ENCODE results near the gene BNIP2.

BNIP2 gene

GRCh38 chr15:59696332-59696731 lies 7.2 kb upstream of the BNIP2 start:
- Histone ChIP-seq H3K79me1 (ENCODE audit: low read depth, low read length) (no peaks in the 10 kb centered on the region), H3K23ac (ENCODE audit: low read depth, low read length, poor library complexity) (no peak overlapping the region), H3K4me3 (ENCODE audit: low read length in 2 of 2) (no peak overlapping the region), H3K4me1 (ENCODE audit: control insufficient read depth in 2 of 2, insufficient read depth in 1 of 2, low read depth in 1 of 2, low read length in 2 of 2) (no peaks in the 10 kb centered on the region), H3K36me3 (replicated peaks in 1 of 2; ENCODE audit: control insufficient read depth in 2 of 2, insufficient read depth in 2 of 2, low read length in 2 of 2) (no peaks in the 10 kb centered on the region), H2BK15ac (ENCODE audit: low read length) (no peak overlapping the region), H3K4me2 (ENCODE audit: insufficient read depth, low read length, poor library complexity, severe bottlenecking) (no peak overlapping the region), H4K8ac (ENCODE audit: low read depth, low read length) (no peak overlapping the region), H3K27me3 (ENCODE audit: control insufficient read depth in 3 of 3, insufficient read depth in 3 of 3, low read depth in 1 of 3, low read length in 3 of 3) (no peaks in the 10 kb centered on the region), H3K9me3 (replicated peaks in 1 of 2; ENCODE audit: control insufficient read depth in 2 of 2, insufficient read depth in 1 of 2, low read depth in 1 of 2, low read length in 2 of 2) (no peaks in the 10 kb centered on the region), H3K14ac (ENCODE audit: low read length) (no peak overlapping the region), H2BK120ac (ENCODE audit: low read depth, low read length) (no peak overlapping the region), H3K9ac (ENCODE audit: low read depth, low read length, poor library complexity) (no peak overlapping the region), H3K18ac (ENCODE audit: low read length) (no peak overlapping the region), H2AFZ (ENCODE audit: low read length) (peak overlapping the region; percentile 45), H3K27ac (replicated peaks; ENCODE audit: low read length) (no peak overlapping the region), H3K4ac (ENCODE audit: low read length) (no peak overlapping the region), H4K91ac (ENCODE audit: low read depth, low read length, poor library complexity) (no peak overlapping the region), H2AK5ac (ENCODE audit: low read depth, low read length) (no peak overlapping the region), H2BK12ac (ENCODE audit: low read length) (no peak overlapping the region), H2BK5ac (ENCODE audit: low read length) (no peak overlapping the region)
- WGBS, 2 donors (ENCODE audit: extremely low coverage in 2 of 2, insufficient read length in 2 of 2, insufficient replicate concordance in 1 of 2) = no CpG with 5 or more reads among the region's 4 CpGs
- DNase-seq (ENCODE audit: low spot score) = no peak

- H3K9ac ChIP-seq (ENCODE audit: low read depth, low read length, poor library complexity) = no peak overlapping the region
- H3K23ac ChIP-seq (ENCODE audit: low read depth, low read length, poor library complexity) = no peak overlapping the region
- H3K18ac ChIP-seq (ENCODE audit: low read length) = no peak overlapping the region
- H3K9me3 ChIP-seq (replicated peaks in 1 of 2; ENCODE audit: control insufficient read depth in 2 of 2, insufficient read depth in 1 of 2, low read depth in 1 of 2, low read length in 2 of 2) = no peaks in the 10 kb centered on the region
- H4K91ac ChIP-seq (ENCODE audit: low read depth, low read length, poor library complexity) = no peak overlapping the region
- H3K27me3 ChIP-seq (ENCODE audit: control insufficient read depth in 3 of 3, insufficient read depth in 3 of 3, low read depth in 1 of 3, low read length in 3 of 3) = no peaks in the 10 kb centered on the region
- no peak overlapping the region for H3K27ac ChIP-seq (replicated peaks; ENCODE audit: low read length)
- H2BK15ac ChIP-seq (ENCODE audit: low read length) = no peak overlapping the region
- WGBS, 2 donors (ENCODE audit: extremely low coverage in 2 of 2, insufficient read length in 2 of 2, insufficient replicate concordance in 1 of 2) = no CpG with 5 or more reads among the region's 1 CpG
- no peak overlapping the region for H2AFZ ChIP-seq (ENCODE audit: low read length)
- H3K79me1 ChIP-seq (ENCODE audit: low read depth, low read length) = no peaks in the 10 kb centered on the region
- H2AK5ac ChIP-seq (ENCODE audit: low read depth, low read length) = no peak overlapping the region
- no peaks in the 10 kb centered on the region for H3K36me3 ChIP-seq (replicated peaks in 1 of 2; ENCODE audit: control insufficient read depth in 2 of 2, insufficient read depth in 2 of 2, low read length in 2 of 2)
- no peak for DNase-seq (ENCODE audit: low spot score)
- no peak overlapping the region for H3K4ac ChIP-seq (ENCODE audit: low read length)
- no peak overlapping the region for H2BK5ac ChIP-seq (ENCODE audit: low read length)
- no peak overlapping the region for H2BK120ac ChIP-seq (ENCODE audit: low read depth, low read length)
- no peaks in the 10 kb centered on the region for H3K4me1 ChIP-seq (ENCODE audit: control insufficient read depth in 2 of 2, insufficient read depth in 1 of 2, low read depth in 1 of 2, low read length in 2 of 2)
- no peak overlapping the region for H3K4me3 ChIP-seq (ENCODE audit: low read length in 2 of 2)
- H4K8ac ChIP-seq (ENCODE audit: low read depth, low read length) = no peak overlapping the region
- no peak overlapping the region for H3K4me2 ChIP-seq (ENCODE audit: insufficient read depth, low read length, poor library complexity, severe bottlenecking)
- no peak overlapping the region for H2BK12ac ChIP-seq (ENCODE audit: low read length)
- no peak overlapping the region for H3K14ac ChIP-seq (ENCODE audit: low read length)
Observed at GRCh38 chr15:59694779-59695178, 5.7 kb upstream of the BNIP2 start.

GRCh38 chr15:59691194-59691805 lies 2.2 kb upstream of the BNIP2 start:
- Histone ChIP-seq H3K36me3 (replicated peaks in 1 of 2; ENCODE audit: control insufficient read depth in 2 of 2, insufficient read depth in 2 of 2, low read length in 2 of 2) (peaks cover 0 to 9% of the 10 kb centered on the region in 2 donors), H3K4me2 (ENCODE audit: insufficient read depth, low read length, poor library complexity, severe bottlenecking) (no peak overlapping the region), H3K4ac (ENCODE audit: low read length) (no peak overlapping the region), H3K9ac (ENCODE audit: low read depth, low read length, poor library complexity) (no peak overlapping the region), H2AK5ac (ENCODE audit: low read depth, low read length) (no peak overlapping the region), H3K9me3 (replicated peaks in 1 of 2; ENCODE audit: control insufficient read depth in 2 of 2, insufficient read depth in 1 of 2, low read depth in 1 of 2, low read length in 2 of 2) (no peaks in the 10 kb centered on the region), H2BK5ac (ENCODE audit: low read length) (no peak overlapping the region), H3K18ac (ENCODE audit: low read length) (no peak overlapping the region), H4K8ac (ENCODE audit: low read depth, low read length) (no peak overlapping the region), H2BK15ac (ENCODE audit: low read length) (no peak overlapping the region), H3K27ac (replicated peaks; ENCODE audit: low read length) (no peak overlapping the region), H4K91ac (ENCODE audit: low read depth, low read length, poor library complexity) (no peak overlapping the region), H3K27me3 (ENCODE audit: control insufficient read depth in 3 of 3, insufficient read depth in 3 of 3, low read depth in 1 of 3, low read length in 3 of 3) (no peaks in the 10 kb centered on the region), H2BK12ac (ENCODE audit: low read length) (no peak overlapping the region), H2BK120ac (ENCODE audit: low read depth, low read length) (no peak overlapping the region), H3K4me3 (ENCODE audit: low read length in 2 of 2) (no peak overlapping the region), H2AFZ (ENCODE audit: low read length) (no peak overlapping the region), H3K14ac (ENCODE audit: low read length) (no peak overlapping the region), H3K23ac (ENCODE audit: low read depth, low read length, poor library complexity) (no peak overlapping the region), H3K4me1 (ENCODE audit: control insufficient read depth in 2 of 2, insufficient read depth in 1 of 2, low read depth in 1 of 2, low read length in 2 of 2) (peaks cover 2 to 7% of the 10 kb centered on the region in 2 donors), H3K79me1 (ENCODE audit: low read depth, low read length) (no peaks in the 10 kb centered on the region)
- DNase-seq (ENCODE audit: low spot score) = no peak
- WGBS, 2 donors (ENCODE audit: extremely low coverage in 2 of 2, insufficient read length in 2 of 2, insufficient replicate concordance in 1 of 2) = no CpG with 5 or more reads among the region's 1 CpG

GRCh38 chr15:59689626-59690236 lies 611 bp upstream of the BNIP2 start:
- H4K91ac ChIP-seq (ENCODE audit: low read depth, low read length, poor library complexity) = no peak overlapping the region
- H3K23ac ChIP-seq (ENCODE audit: low read depth, low read length, poor library complexity) = no peak overlapping the region
- no peak overlapping the region for H2BK120ac ChIP-seq (ENCODE audit: low read depth, low read length)
- no peak overlapping the region for H3K4ac ChIP-seq (ENCODE audit: low read length)
- H3K14ac ChIP-seq (ENCODE audit: low read length) = no peak overlapping the region
- H2AK5ac ChIP-seq (ENCODE audit: low read depth, low read length) = no peak overlapping the region
- peaks cover 0 to 23% of the 10 kb centered on the region in 2 donors for H3K36me3 ChIP-seq (replicated peaks in 1 of 2; ENCODE audit: control insufficient read depth in 2 of 2, insufficient read depth in 2 of 2, low read length in 2 of 2)
- H3K18ac ChIP-seq (ENCODE audit: low read length) = no peak overlapping the region
- H2BK12ac ChIP-seq (ENCODE audit: low read length) = no peak overlapping the region
- H3K27ac ChIP-seq (replicated peaks; ENCODE audit: low read length) = no peak overlapping the region
- H3K79me1 ChIP-seq (ENCODE audit: low read depth, low read length) = peaks cover 2% of the 10 kb centered on the region
- H3K4me1 ChIP-seq (ENCODE audit: control insufficient read depth in 2 of 2, insufficient read depth in 1 of 2, low read depth in 1 of 2, low read length in 2 of 2) = peaks cover 2 to 7% of the 10 kb centered on the region in 2 donors
- H3K9ac ChIP-seq (ENCODE audit: low read depth, low read length, poor library complexity) = no peak overlapping the region
- H3K4me2 ChIP-seq (ENCODE audit: insufficient read depth, low read length, poor library complexity, severe bottlenecking) = peak overlapping the region; percentile 54
- no peak overlapping the region for H4K8ac ChIP-seq (ENCODE audit: low read depth, low read length)
- H3K4me3 ChIP-seq (ENCODE audit: low read length in 2 of 2) = peak overlapping the region; percentile 77 to 86
- H2AFZ ChIP-seq (ENCODE audit: low read length) = peak overlapping the region; percentile 86
- WGBS, 2 donors (ENCODE audit: extremely low coverage in 2 of 2, insufficient read length in 2 of 2, insufficient replicate concordance in 1 of 2) = no CpG with 5 or more reads among the region's 25 CpGs
- H2BK5ac ChIP-seq (ENCODE audit: low read length) = no peak overlapping the region
- H2BK15ac ChIP-seq (ENCODE audit: low read length) = no peak overlapping the region
- DNase-seq (ENCODE audit: low spot score) = peak; percentile 33
- H3K27me3 ChIP-seq (ENCODE audit: control insufficient read depth in 3 of 3, insufficient read depth in 3 of 3, low read depth in 1 of 3, low read length in 3 of 3) = no peaks in the 10 kb centered on the region
- H3K9me3 ChIP-seq (replicated peaks in 1 of 2; ENCODE audit: control insufficient read depth in 2 of 2, insufficient read depth in 1 of 2, low read depth in 1 of 2, low read length in 2 of 2) = no peaks in the 10 kb centered on the region
